Activated effector memory CD4-positive, alpha-beta T cell treated with Interleukin-2 at 50 U/mL for 16 hours (primary cell): ENCODE data around the gene FAM110D.

Experiments
- DNase-seq: peaks from one replicate; pipeline ENCODE4 v3.0.0-alpha.2; 2020

The FAM110D gene

GRCh38 chr1:26190373-26190987, 31.6 kb downstream of the FAM110D start, which contains the start of gene CATSPER4:
CATSPER4 (plus strand) TSS chr1:26190602; CDS start chr1:26190628, 26 bp downstream.
- DNase-seq: no peak

- DNase-seq: no peak
Measured at GRCh38 chr1:26191739-26192138, 32.9 kb downstream of the FAM110D start.

- DNase-seq: no peak
Measured at GRCh38 chr1:26195805-26196204, 36.9 kb downstream of the FAM110D start.

- no peak for DNase-seq
Measured at GRCh38 chr1:26197301-26197700, 38.4 kb downstream of the FAM110D start.

GRCh38 chr1:26197813-26198212, 38.9 kb downstream of the FAM110D start:
- DNase-seq: no peak

GRCh38 chr1:26200413-26200812, 41.5 kb downstream of the FAM110D start:
- no peak for DNase-seq

- no peak for DNase-seq
Measured at GRCh38 chr1:26203642-26204318, 44.9 kb downstream of the FAM110D start.

GRCh38 chr1:26210147-26210870, 51.4 kb downstream of the FAM110D start:
- no peak for DNase-seq

GRCh38 chr1:26212726-26213125, 53.8 kb downstream of the FAM110D start:
- DNase-seq: no peak

GRCh38 chr1:26213335-26213905, 54.5 kb downstream of the FAM110D start:
- no peak for DNase-seq
